Measurements from ENCODE around the gene TTYH2. TPM values are rescaled to one million over a fixed set of nuclear protein-coding genes. Genes with fewer than 3 reads are reported as not detected.
A peak's percentile ranks its signal among the peaks of the same experiment; 100 is the strongest.

Gene TTYH2
- total and polyA plus RNA-seq, 5 donors from 2014 or later, result 6.7 to 23.3 (median 10.8) TPM

DNA sequence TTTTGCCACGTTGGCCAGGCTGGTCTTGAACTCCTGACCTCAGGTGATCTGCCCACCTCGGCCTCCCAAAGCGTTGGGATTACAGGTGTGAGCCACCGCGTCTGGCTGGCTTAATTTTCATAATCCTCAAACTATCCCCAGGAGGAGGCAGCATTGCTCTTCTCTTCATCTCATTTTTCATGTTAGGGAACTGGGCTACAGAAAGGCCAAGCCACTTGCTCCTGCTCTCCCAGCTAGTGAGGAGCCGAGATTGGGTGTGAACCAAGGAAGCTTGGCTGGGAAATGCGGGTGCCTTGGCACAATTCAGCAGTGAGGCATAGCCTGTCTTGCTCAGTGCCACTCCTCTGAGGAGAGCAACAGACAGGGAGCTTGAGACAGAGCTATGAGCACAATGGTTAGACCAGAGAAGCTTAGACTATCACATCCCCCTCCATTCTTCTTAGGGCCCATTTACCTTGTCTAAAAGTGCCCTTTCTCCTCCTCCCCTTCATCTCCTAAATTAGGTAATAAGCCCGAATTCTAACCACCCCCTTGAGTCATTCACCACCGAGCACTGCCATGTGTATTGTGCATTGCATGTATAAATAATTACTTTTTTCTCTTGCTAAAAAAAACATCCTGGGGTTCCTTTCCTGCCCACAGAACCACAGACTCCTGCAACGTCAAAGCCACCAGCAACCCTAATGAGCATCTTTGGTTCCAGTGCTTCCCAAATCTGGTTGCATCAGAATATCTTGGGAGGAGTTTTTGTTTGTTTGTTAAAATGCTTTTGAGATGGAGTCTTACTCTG is 92.7 kb downstream of the TTYH2 start:
- peaks cover 4 to 16% (median 11%) of the 10 kb centered on the region in 4 donors for H3K4me1 Mint-ChIP-seq
- peak overlapping the region in 1 of 4 donors; percentile 24 for H3K4me3 Mint-ChIP-seq
- H3K36me3 ChIP-seq (ENCODE audit: control insufficient read depth, insufficient read depth, low read length), result no peaks in the 10 kb centered on the region
- no peaks in the 10 kb centered on the region for H3K36me3 Mint-ChIP-seq
- H3K9me3 Mint-ChIP-seq, result peaks cover 0 to 1% (median 0%) of the 10 kb centered on the region in 7 donors
- no peaks in the 10 kb centered on the region for H3K9me3 ChIP-seq (ENCODE audit: control insufficient read depth in 2 of 2, low read length in 2 of 2)
- H3K27me3 Mint-ChIP-seq, result peaks cover 7% of the 10 kb centered on the region
- no peaks in the 10 kb centered on the region for H3K27me3 ChIP-seq (ENCODE audit: control insufficient read depth, insufficient read depth, low read length)
- H3K27ac Mint-ChIP-seq, result peak overlapping the region in 2 of 3 donors; percentile 44 to 67
- ATAC-seq (ENCODE audit: low read depth in 2 of 2) (no peak), DNase-seq (no peak)
- H3K4me1 ChIP-seq (ENCODE audit: control insufficient read depth, insufficient read depth, low read length, poor library complexity, severe bottlenecking), result peaks cover 4% of the 10 kb centered on the region
- H3K4me3 ChIP-seq (ENCODE audit: low read depth, low read length), result no peak overlapping the region
- no peak overlapping the region for H3K27ac ChIP-seq (ENCODE audit: insufficient read depth, low read length, poor library complexity, severe bottlenecking)

DNA sequence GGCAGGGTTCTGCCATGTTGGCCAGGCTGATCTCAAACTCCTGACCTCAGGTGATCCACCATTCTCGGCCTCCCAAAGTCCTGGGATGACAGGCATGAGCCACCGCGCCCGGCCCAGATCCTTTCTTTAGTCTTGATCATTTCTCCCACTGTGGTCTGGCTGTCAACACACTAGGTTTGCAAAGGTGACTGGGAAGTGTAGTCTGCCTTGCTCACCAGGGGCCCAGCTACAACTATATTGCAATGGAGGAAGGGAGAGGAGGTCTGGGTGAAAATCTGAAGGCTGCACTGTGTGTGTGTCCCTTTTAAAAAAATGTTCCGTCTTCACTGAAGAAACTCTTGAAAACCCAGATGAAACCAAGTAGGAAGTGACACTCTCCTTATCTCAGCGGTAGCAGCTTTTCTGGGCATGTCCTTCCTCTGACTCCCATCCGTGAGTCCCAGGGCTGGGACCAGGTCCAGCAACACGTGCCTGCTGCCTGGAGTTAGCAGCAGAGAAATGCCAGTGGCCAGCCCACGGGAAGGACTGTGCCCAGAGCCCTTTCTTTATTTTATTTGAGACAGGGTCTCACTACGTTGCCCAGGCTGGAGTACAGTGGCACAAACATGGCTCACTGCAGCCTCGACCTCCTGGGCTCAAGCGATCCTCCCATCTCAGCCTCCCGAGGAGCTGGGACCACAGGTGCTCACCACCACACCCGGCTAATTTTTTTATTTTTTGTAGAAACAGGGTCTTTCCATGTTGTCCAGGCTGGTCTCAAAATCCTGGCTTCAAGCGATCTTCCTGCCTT is 94.8 kb downstream of the TTYH2 start:
- no peak for DNase-seq
- H3K27me3 Mint-ChIP-seq, result peaks cover 7% of the 10 kb centered on the region
- H3K4me1 ChIP-seq (ENCODE audit: control insufficient read depth, insufficient read depth, low read length, poor library complexity, severe bottlenecking), result no peaks in the 10 kb centered on the region
- no peak for ATAC-seq (ENCODE audit: low read depth in 2 of 2)
- no peaks in the 10 kb centered on the region for H3K36me3 ChIP-seq (ENCODE audit: control insufficient read depth, insufficient read depth, low read length)
- no peak overlapping the region for H3K27ac ChIP-seq (ENCODE audit: insufficient read depth, low read length, poor library complexity, severe bottlenecking)
- H3K27me3 ChIP-seq (ENCODE audit: control insufficient read depth, insufficient read depth, low read length), result no peaks in the 10 kb centered on the region
- H3K4me1 Mint-ChIP-seq, result peaks cover 0 to 8% (median 5%) of the 10 kb centered on the region in 4 donors
- H3K27ac Mint-ChIP-seq, result no peak overlapping the region
- peaks cover 0 to 2% (median 0%) of the 10 kb centered on the region in 7 donors for H3K9me3 Mint-ChIP-seq
- no peaks in the 10 kb centered on the region for H3K9me3 ChIP-seq (ENCODE audit: control insufficient read depth in 2 of 2, low read length in 2 of 2)
- H3K36me3 Mint-ChIP-seq, result no peaks in the 10 kb centered on the region
- H3K4me3 ChIP-seq (ENCODE audit: low read depth, low read length), result no peak overlapping the region
- no peak overlapping the region for H3K4me3 Mint-ChIP-seq

DNA sequence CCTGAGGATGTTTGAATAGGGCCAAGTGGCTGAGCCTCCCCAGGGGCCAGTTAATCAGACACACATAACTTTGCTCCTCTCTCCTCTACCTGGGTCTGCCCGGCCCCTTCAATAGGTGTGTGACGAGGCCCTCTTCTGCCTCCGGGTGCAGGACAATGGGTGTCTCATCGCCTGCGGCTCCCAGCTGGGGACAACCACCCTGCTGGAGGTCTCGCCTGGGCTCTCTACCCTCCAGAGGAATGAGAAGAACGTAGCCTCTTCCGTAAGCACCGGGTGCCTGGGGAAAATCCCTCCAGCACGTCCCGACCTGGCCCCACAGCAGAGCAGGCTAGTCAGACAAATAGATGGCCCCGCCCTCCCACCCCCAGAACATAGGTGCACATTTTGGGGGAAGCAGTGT is 96.5 kb downstream of the TTYH2 start:
- peaks cover 0 to 2% (median 0%) of the 10 kb centered on the region in 7 donors for H3K9me3 Mint-ChIP-seq
- H3K27me3 Mint-ChIP-seq, result peaks cover 7% of the 10 kb centered on the region
- no peak for ATAC-seq (ENCODE audit: low read depth in 2 of 2)
- no peaks in the 10 kb centered on the region for H3K36me3 Mint-ChIP-seq
- H3K27ac Mint-ChIP-seq, result no peak overlapping the region
- H3K9me3 ChIP-seq (ENCODE audit: control insufficient read depth in 2 of 2, low read length in 2 of 2), result no peaks in the 10 kb centered on the region
- H3K4me3 ChIP-seq (ENCODE audit: low read depth, low read length), result no peak overlapping the region
- peaks cover 0 to 8% (median 5%) of the 10 kb centered on the region in 4 donors for H3K4me1 Mint-ChIP-seq
- no peaks in the 10 kb centered on the region for H3K27me3 ChIP-seq (ENCODE audit: control insufficient read depth, insufficient read depth, low read length)
- H3K36me3 ChIP-seq (ENCODE audit: control insufficient read depth, insufficient read depth, low read length), result no peaks in the 10 kb centered on the region
- no peak for DNase-seq
- no peak overlapping the region for H3K27ac ChIP-seq (ENCODE audit: insufficient read depth, low read length, poor library complexity, severe bottlenecking)
- no peaks in the 10 kb centered on the region for H3K4me1 ChIP-seq (ENCODE audit: control insufficient read depth, insufficient read depth, low read length, poor library complexity, severe bottlenecking)
- H3K4me3 Mint-ChIP-seq, result no peak overlapping the region

Other genes starting within 250 kb of the TTYH2 start
- gene RPL38, start 9.9 kb upstream of the TTYH2 start, total RNA-seq, result 1,316 TPM
- 1,000 to 10,000 TPM; 1,826 to 2,253 (median 2,137) TPM for gene RPL38, start 9.9 kb upstream of the TTYH2 start, polyA plus RNA-seq
- gene DNAI2, start 60.7 kb downstream of the TTYH2 start, total RNA-seq, result 1.5 TPM
- gene DNAI2, start 60.7 kb downstream of the TTYH2 start, polyA plus RNA-seq, result under 1 TPM in 2 of 4 donors, not detected in 2; 0.10 to 0.23 TPM
- gene KIF19, start 112.7 kb downstream of the TTYH2 start, total RNA-seq, result 1.8 TPM
- 1 to 10 TPM; 1.2 to 1.7 (median 1.3) TPM for gene KIF19, start 112.7 kb downstream of the TTYH2 start, polyA plus RNA-seq
- not detected for gene BTBD17, start 148.3 kb downstream of the TTYH2 start, total RNA-seq
- gene BTBD17, start 148.3 kb downstream of the TTYH2 start, polyA plus RNA-seq, result under 1 TPM in 1 of 4 donors, not detected in 3; 0.09 TPM
- not detected for gene GPR142, start 153.9 kb downstream of the TTYH2 start, total RNA-seq
- gene GPR142, start 153.9 kb downstream of the TTYH2 start, polyA plus RNA-seq, result not detected
- gene GPRC5C, start 218.5 kb downstream of the TTYH2 start, total RNA-seq, result not detected
- not detected for gene GPRC5C, start 218.5 kb downstream of the TTYH2 start, polyA plus RNA-seq